ENCODE data around the gene RASSF3.

GRCh38 chr12:64696080-64696741 is 85.9 kb downstream of the RASSF3 start:
- TF ChIP-seq, protein P1, sequence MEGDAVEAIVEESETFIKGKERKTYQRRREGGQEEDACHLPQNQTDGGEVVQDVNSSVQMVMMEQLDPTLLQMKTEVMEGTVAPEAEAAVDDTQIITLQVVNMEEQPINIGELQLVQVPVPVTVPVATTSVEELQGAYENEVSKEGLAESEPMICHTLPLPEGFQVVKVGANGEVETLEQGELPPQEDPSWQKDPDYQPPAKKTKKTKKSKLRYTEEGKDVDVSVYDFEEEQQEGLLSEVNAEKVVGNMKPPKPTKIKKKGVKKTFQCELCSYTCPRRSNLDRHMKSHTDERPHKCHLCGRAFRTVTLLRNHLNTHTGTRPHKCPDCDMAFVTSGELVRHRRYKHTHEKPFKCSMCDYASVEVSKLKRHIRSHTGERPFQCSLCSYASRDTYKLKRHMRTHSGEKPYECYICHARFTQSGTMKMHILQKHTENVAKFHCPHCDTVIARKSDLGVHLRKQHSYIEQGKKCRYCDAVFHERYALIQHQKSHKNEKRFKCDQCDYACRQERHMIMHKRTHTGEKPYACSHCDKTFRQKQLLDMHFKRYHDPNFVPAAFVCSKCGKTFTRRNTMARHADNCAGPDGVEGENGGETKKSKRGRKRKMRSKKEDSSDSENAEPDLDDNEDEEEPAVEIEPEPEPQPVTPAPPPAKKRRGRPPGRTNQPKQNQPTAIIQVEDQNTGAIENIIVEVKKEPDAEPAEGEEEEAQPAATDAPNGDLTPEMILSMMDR (IDR thresholded peaks at IDR 0.05; ENCODE audit: low read depth, low read length), result 0 out of 2 replicates have a peak, but pooled peaks have one; percentile 14
- no peak for TF ChIP-seq EZH2phosphoT487 (IDR thresholded peaks at IDR 0.05; ENCODE audit: low read depth)

Measured in OCI-LY3 (cell line).